Measurements from ENCODE around the gene PTPRG. TPM values are rescaled to one million over a fixed set of nuclear protein-coding genes. Genes with fewer than 3 reads are reported as not detected.

PTPRG gene
- total RNA-seq, 1 experiment from 2014 or later, result 32.1 TPM

GRCh38 chr3:62139957-62140356 is 578.6 kb downstream of the PTPRG start (continued):
- TF ChIP-seq, protein P1, sequence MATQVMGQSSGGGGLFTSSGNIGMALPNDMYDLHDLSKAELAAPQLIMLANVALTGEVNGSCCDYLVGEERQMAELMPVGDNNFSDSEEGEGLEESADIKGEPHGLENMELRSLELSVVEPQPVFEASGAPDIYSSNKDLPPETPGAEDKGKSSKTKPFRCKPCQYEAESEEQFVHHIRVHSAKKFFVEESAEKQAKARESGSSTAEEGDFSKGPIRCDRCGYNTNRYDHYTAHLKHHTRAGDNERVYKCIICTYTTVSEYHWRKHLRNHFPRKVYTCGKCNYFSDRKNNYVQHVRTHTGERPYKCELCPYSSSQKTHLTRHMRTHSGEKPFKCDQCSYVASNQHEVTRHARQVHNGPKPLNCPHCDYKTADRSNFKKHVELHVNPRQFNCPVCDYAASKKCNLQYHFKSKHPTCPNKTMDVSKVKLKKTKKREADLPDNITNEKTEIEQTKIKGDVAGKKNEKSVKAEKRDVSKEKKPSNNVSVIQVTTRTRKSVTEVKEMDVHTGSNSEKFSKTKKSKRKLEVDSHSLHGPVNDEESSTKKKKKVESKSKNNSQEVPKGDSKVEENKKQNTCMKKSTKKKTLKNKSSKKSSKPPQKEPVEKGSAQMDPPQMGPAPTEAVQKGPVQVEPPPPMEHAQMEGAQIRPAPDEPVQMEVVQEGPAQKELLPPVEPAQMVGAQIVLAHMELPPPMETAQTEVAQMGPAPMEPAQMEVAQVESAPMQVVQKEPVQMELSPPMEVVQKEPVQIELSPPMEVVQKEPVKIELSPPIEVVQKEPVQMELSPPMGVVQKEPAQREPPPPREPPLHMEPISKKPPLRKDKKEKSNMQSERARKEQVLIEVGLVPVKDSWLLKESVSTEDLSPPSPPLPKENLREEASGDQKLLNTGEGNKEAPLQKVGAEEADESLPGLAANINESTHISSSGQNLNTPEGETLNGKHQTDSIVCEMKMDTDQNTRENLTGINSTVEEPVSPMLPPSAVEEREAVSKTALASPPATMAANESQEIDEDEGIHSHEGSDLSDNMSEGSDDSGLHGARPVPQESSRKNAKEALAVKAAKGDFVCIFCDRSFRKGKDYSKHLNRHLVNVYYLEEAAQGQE (IDR thresholded peaks at IDR 0.05; ENCODE audit: low read depth), result no peak

DNA sequence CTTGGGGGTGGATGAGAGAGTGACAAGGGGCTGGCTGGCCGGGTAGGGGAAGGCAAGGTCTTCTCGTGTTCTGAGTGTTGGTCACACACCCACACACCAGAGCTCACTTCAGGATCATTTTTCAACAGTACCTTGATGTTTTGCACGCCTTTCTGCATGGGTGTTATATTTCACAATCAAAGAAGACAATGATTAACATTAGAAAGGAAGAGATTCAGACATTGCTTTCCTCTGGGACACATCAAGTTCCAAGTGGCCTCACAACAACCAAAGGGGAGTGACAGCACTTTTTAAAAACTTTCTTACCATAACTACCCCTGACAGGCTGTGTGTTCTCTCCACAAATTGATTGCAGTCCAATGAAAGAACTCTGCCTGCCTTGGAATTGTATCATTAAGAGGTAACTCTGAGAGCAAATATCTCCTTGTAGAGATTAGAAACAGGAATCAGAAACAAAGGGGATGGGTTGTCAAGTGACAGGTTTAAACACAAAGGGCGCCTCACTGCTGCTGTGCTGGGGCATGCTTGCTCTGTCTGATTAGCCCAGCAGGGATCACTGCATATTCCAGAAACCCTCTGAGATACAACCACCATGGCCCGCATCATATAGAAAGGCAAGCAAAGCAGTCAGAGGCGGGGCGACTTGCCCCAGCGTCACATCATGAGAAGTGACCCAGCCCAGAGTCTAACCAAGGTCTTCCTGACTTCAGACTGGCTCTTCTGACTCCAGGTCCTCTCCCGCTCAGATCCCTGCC is 581.1 kb downstream of the PTPRG start:
- Histone ChIP-seq H4K20me1 (ENCODE audit: insufficient read depth) (no peaks in the 10 kb centered on the region), H3K4me3 (replicated peaks in 1 of 2; ENCODE audit: low read depth in 1 of 2, low read length in 2 of 2) (no peak overlapping the region), H3K27ac (ENCODE audit: low read depth, low read length) (no peak overlapping the region), H2AFZ (ENCODE audit: low read depth, low read length, poor library complexity, severe bottlenecking) (no peak overlapping the region), H3K79me2 (ENCODE audit: insufficient read depth, low read length) (no peaks in the 10 kb centered on the region), H3K9me2 (ENCODE audit: insufficient read depth) (no peaks in the 10 kb centered on the region), H3K4me1 (ENCODE audit: control insufficient read depth in 1 of 2, insufficient read depth in 2 of 2, low read length in 2 of 2) (peaks cover 0 to 4% of the 10 kb centered on the region in 2 experiments; a peak in 1 of 4 replicates), H3K4me2 (ENCODE audit: low read length) (no peak overlapping the region), H3K9ac (ENCODE audit: low read length) (no peak overlapping the region), H3K27me3 (ENCODE audit: insufficient read depth, low read length) (no peaks in the 10 kb centered on the region), H3K9me3 (ENCODE audit: control insufficient read depth in 1 of 2, insufficient read depth in 1 of 2, low read depth in 1 of 2, low read length in 2 of 2) (no peaks in the 10 kb centered on the region), H3K36me3 (ENCODE audit: control insufficient read depth in 1 of 2, insufficient read depth in 2 of 2, low read length in 2 of 2) (no peaks in the 10 kb centered on the region)
- TF ChIP-seq YY1 (IDR thresholded peaks at IDR 0.05; ENCODE audit: extremely low read depth, insufficient replicate concordance, low read depth, low read length) (no peak), EZH2 (IDR thresholded peaks at IDR 0.05) (no peak), ZNF274 (IDR thresholded peaks at IDR 0.05; ENCODE audit: low read depth, low read length) (no peak), ZFX (IDR thresholded peaks at IDR 0.05) (no peak), SRF (IDR thresholded peaks at IDR 0.05; ENCODE audit: low read depth) (no peak), CTCF (IDR thresholded peaks at IDR 0.05 in 2 of 3, conservative IDR thresholded peaks at IDR 0.05 in 1 of 3; ENCODE audit: borderline replicate concordance in 1 of 3, insufficient read depth in 1 of 3, low read depth in 2 of 3, low read length in 2 of 3) (no peak), ELF1 (IDR thresholded peaks at IDR 0.05; ENCODE audit: borderline replicate concordance, low read depth) (no peak)
- TF ChIP-seq, protein P1 (IDR thresholded peaks at IDR 0.05; ENCODE audit: low read depth), result no peak
- TF ChIP-seq, protein P2, sequence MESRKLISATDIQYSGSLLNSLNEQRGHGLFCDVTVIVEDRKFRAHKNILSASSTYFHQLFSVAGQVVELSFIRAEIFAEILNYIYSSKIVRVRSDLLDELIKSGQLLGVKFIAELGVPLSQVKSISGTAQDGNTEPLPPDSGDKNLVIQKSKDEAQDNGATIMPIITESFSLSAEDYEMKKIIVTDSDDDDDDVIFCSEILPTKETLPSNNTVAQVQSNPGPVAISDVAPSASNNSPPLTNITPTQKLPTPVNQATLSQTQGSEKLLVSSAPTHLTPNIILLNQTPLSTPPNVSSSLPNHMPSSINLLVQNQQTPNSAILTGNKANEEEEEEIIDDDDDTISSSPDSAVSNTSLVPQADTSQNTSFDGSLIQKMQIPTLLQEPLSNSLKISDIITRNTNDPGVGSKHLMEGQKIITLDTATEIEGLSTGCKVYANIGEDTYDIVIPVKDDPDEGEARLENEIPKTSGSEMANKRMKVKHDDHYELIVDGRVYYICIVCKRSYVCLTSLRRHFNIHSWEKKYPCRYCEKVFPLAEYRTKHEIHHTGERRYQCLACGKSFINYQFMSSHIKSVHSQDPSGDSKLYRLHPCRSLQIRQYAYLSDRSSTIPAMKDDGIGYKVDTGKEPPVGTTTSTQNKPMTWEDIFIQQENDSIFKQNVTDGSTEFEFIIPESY (IDR thresholded peaks at IDR 0.05; ENCODE audit: extremely low read depth, insufficient replicate concordance, low read length), result no peak
- BruUV-seq (replicated peaks), result no TSS peak
- ChIA-PET CTCF (no interaction called here), RAD21 (ENCODE audit: low non-redundant PET in 1 of 2, low total read pairs in 2 of 2, uncharacterized antibody in 2 of 2, unreplicated experiment in 2 of 2) (no interaction called here), POLR2A (no interaction called here)
- DNase-seq (ENCODE audit: low read depth, low spot score) (no peak), ATAC-seq (no peak)
- intact Hi-C loops (cut with micrococcal nuclease), result no loop called here
